HepG2 (cell line): ENCODE measurements around the gene HES1. TPM values are rescaled to one million over a fixed set of nuclear protein-coding genes. Genes with fewer than 3 reads are reported as not detected.

Experiments
- BCL6 ChIP-seq: IDR thresholded peaks from 2 replicates; pipeline ENCODE4 v1.6.1; 2016; ENCODE audit warnings: missing genetic modification reagents, missing compliant biosample characterization
- CREBL2 ChIP-seq: sonication (generic); formaldehyde crosslinking; IDR thresholded peaks from 2 replicates; pipeline ENCODE4 v1.8.1; 2023; ENCODE audit warnings: missing genetic modification reagents, mild to moderate bottlenecking, borderline replicate concordance
- CREM ChIP-seq, 2 experiments: sonication (generic) in 1 of 2; formaldehyde crosslinking in 1 of 2; IDR thresholded peaks; 2 replicates each; pipeline versions ENCODE4 v1.4.0 to v1.6.1; 2016 to 2020; ENCODE audit warnings: antibody characterized with exemption in 1 of 2, mild to moderate bottlenecking in 1 of 2, missing genetic modification reagents in 1 of 2
- FOXK1 ChIP-seq: sonication (generic); formaldehyde crosslinking; IDR thresholded peaks from 2 replicates; pipeline ENCODE4 v1.4.0; 2020; ENCODE audit warnings: low read depth, missing genetic modification reagents, borderline replicate concordance
- HNRNPK ChIP-seq: fragments of 200-400 bp; formaldehyde crosslinking; IDR thresholded peaks from 2 replicates; pipeline ENCODE4 v1.6.1; 2018; ENCODE audit warnings: low read length, low read depth, moderate library complexity, mild to moderate bottlenecking; ENCODE audit not compliant: poor library complexity, severe bottlenecking
- KLF9 ChIP-seq: IDR thresholded peaks from 2 replicates; pipeline ENCODE4 v1.6.1; 2016; ENCODE audit warnings: low read depth
- MTA1 ChIP-seq: sonication (generic); formaldehyde crosslinking; IDR thresholded peaks from 2 replicates; pipeline ENCODE4 v1.4.0; 2020; ENCODE audit warnings: missing genetic modification reagents, mild to moderate bottlenecking, borderline replicate concordance
- NCOA5 ChIP-seq: sonication (generic); formaldehyde crosslinking; IDR thresholded peaks from 2 replicates; pipeline ENCODE4 v1.4.0; 2020; ENCODE audit warnings: missing genetic modification reagents
- NFE2L1 ChIP-seq: sonication (generic); formaldehyde crosslinking; IDR thresholded peaks from 2 replicates; pipeline ENCODE4 v1.4.0; 2020; ENCODE audit warnings: missing genetic modification reagents, mild to moderate bottlenecking, borderline replicate concordance
- PCBP2 ChIP-seq: fragments of 200-400 bp; formaldehyde crosslinking; optimal IDR thresholded peaks from 2 replicates; pipeline ENCODE3; 2018; ENCODE audit warnings: low read length, low read depth; ENCODE audit not compliant: poor library complexity, severe bottlenecking
- RNF219 ChIP-seq: sonication (generic); formaldehyde crosslinking; IDR thresholded peaks from 2 replicates; pipeline ENCODE4 v1.5.0; 2020; ENCODE audit warnings: mild to moderate bottlenecking, missing genetic modification reagents
- SMAD9 ChIP-seq: sonication (generic); formaldehyde crosslinking; IDR thresholded peaks from 2 replicates; pipeline ENCODE4 v1.5.1; 2020; ENCODE audit warnings: mild to moderate bottlenecking, missing genetic modification reagents
- TBX3 ChIP-seq: fragments of 450-650 bp; IDR thresholded peaks from 2 replicates; pipeline ENCODE4 v1.6.1; 2017; ENCODE audit warnings: antibody characterized with exemption, mild to moderate bottlenecking, inconsistent platforms, borderline replicate concordance
- ZBTB21 ChIP-seq: sonication (generic); formaldehyde crosslinking; IDR thresholded peaks from 2 replicates; pipeline ENCODE4 v1.4.0; 2020; ENCODE audit warnings: missing genetic modification reagents
- ZBTB44 ChIP-seq: sonication (generic); formaldehyde crosslinking; IDR thresholded peaks from 2 replicates; pipeline ENCODE4 v1.4.0; 2020; ENCODE audit warnings: missing genetic modification reagents
- ZFP91 ChIP-seq: sonication (generic); formaldehyde crosslinking; IDR thresholded peaks from 2 replicates; pipeline ENCODE4 v1.9.0; 2022; ENCODE audit warnings: missing genetic modification reagents, mild to moderate bottlenecking, borderline replicate concordance
- ZNF17 ChIP-seq: sonication (generic); formaldehyde crosslinking; IDR thresholded peaks from 2 replicates; pipeline ENCODE4 v1.5.0; 2020; ENCODE audit warnings: mild to moderate bottlenecking, missing genetic modification reagents
- ZNF333 ChIP-seq: sonication (generic); formaldehyde crosslinking; IDR thresholded peaks from 2 replicates; pipeline ENCODE4 v1.4.0; 2020; ENCODE audit warnings: mild to moderate bottlenecking, missing genetic modification reagents, borderline replicate concordance
- ZNF350 ChIP-seq: sonication (generic); formaldehyde crosslinking; IDR thresholded peaks from 2 replicates; pipeline ENCODE4 v1.4.0; 2020; ENCODE audit warnings: mild to moderate bottlenecking, low read depth, missing genetic modification reagents, borderline replicate concordance
- ZNF431 ChIP-seq: sonication (generic); formaldehyde crosslinking; IDR thresholded peaks from 2 replicates; pipeline ENCODE4 v1.9.0; 2022; ENCODE audit warnings: missing genetic modification reagents, low read depth, mild to moderate bottlenecking, borderline replicate concordance
- ZNF460 ChIP-seq: sonication (generic); formaldehyde crosslinking; IDR thresholded peaks from 2 replicates; pipeline ENCODE4 v1.5.1; 2020; ENCODE audit warnings: missing genetic modification reagents, mild to moderate bottlenecking, borderline replicate concordance
- ZNF572 ChIP-seq: sonication (generic); formaldehyde crosslinking; IDR thresholded peaks from 2 replicates; pipeline ENCODE4 v1.5.1; 2020; ENCODE audit warnings: mild to moderate bottlenecking, missing genetic modification reagents
- ZNF589 ChIP-seq: sonication (generic); formaldehyde crosslinking; conservative IDR thresholded peaks from 2 replicates; pipeline ENCODE4 v1.8.0; 2022; ENCODE audit warnings: mild to moderate bottlenecking, moderate library complexity, missing genetic modification reagents
- ZNF7 ChIP-seq: IDR thresholded peaks from 2 replicates; pipeline ENCODE4 v1.6.1; 2016; ENCODE audit warnings: missing biosample characterization, missing genetic modification reagents
- polyA plus RNA-seq, 8 experiments: library from polyadenylated mRNA; depleted of rRNA in 3 of 8; stranded (reverse) in 7 of 8; unstranded in 1 of 8; fragments of >200 nt; fragmentation: Illumina TruSeq in 4 of 8; extraction: Trizol in 4 of 8; gene quantifications; 2 replicates each; pipeline versions ENCODE4 v1.2.1 to v1.2.3, GENCODE V29; 2011 to 2016; ENCODE audit warnings: low read depth in 4 of 8, missing spikeins in 1 of 8, mixed read lengths in 1 of 8; ENCODE audit not compliant: insufficient read depth in 1 of 8
- total RNA-seq, 5 experiments: library from RNA; depleted of rRNA; stranded (reverse); fragments of >200 nt; fragmentation: Illumina TruSeq; extraction: Trizol; gene quantifications; 2 replicates each; pipeline ENCODE4 v1.2.3, GENCODE V29; 2016; ENCODE audit warnings: low read depth in 1 of 5

The HES1 gene
- total and polyA plus RNA-seq, 2 of the 13 experiments (the other 11 are each of a cell fraction or from before 2014, with no cell fraction given) = 15.4 to 19.8 TPM

- peak; percentile 54; the same call in 1 of the 2 replicates for TF ChIP-seq ZNF460
- peak; percentile 57; the same call in 1 of the 2 replicates for TF ChIP-seq ZNF431 (CRISPR knock-in tag)
- no peak for TF ChIP-seq ZNF572
- TF ChIP-seq ZNF7 (CRISPR knock-in tag) = no peak
- peak; percentile 63 for TF ChIP-seq ZNF350
- no peak for TF ChIP-seq PCBP2
- TF ChIP-seq ZFP91 = peak; percentile 100
- TF ChIP-seq ZBTB21 = no peak; the same call in 1 of the 2 replicates
- no peak for TF ChIP-seq RNF219 (CRISPR knock-in tag)
- TF ChIP-seq CREBL2 (CRISPR knock-in tag) = no peak
- TF ChIP-seq ZNF17 = 0 out of 2 replicates have a peak, but pooled peaks have one; percentile 47
- no peak for TF ChIP-seq SMAD9
- TF ChIP-seq ZBTB44 (CRISPR knock-in tag) = no peak
- no peak for TF ChIP-seq NCOA5 (CRISPR knock-in tag)
- peak; percentile 87 for TF ChIP-seq TBX3
- TF ChIP-seq ZNF589 = peak; percentile 80; the same call in 1 of the 2 replicates
- TF ChIP-seq CREM (IDR thresholded peaks at IDR 0.05) = no peak
- TF ChIP-seq CREM (CRISPR knock-in tag; IDR thresholded peaks at IDR 0.05) = no peak
- TF ChIP-seq ZNF333 (CRISPR knock-in tag) = no peak
- TF ChIP-seq KLF9 = peak; percentile 75; the same call in 1 of the 2 replicates
- peak; percentile 83; the same call in 1 of the 2 replicates for TF ChIP-seq MTA1
- no peak for TF ChIP-seq NFE2L1 (CRISPR knock-in tag)
- peak; percentile 83 for TF ChIP-seq BCL6 (CRISPR knock-in tag)
- peak; percentile 81; the same call in 1 of the 2 replicates for TF ChIP-seq FOXK1 (CRISPR knock-in tag)
- peak; percentile 76 for TF ChIP-seq HNRNPK
Measured at GRCh38 chr3:194134757-194135515, 1.0 kb upstream of the HES1 start (continued).
